Activated CD4-positive, alpha-beta T cell treated with anti-CD3 and anti-CD28 coated beads for 24 hours (primary cell): ENCODE measurements around the gene SRSF12.
"Not testable (repeated sequence)": the region's sequence is repeated elsewhere in the genome, so short reads cannot be mapped to it uniquely, and the experiment has no call there.

ENCODE experiments used
- DNase-seq, 2 donors: peaks; one replicate each; pipeline ENCODE4 v3.0.0-alpha.2; 2020; ENCODE audit warnings: low read depth in 2 of 2

The SRSF12 gene

DNA sequence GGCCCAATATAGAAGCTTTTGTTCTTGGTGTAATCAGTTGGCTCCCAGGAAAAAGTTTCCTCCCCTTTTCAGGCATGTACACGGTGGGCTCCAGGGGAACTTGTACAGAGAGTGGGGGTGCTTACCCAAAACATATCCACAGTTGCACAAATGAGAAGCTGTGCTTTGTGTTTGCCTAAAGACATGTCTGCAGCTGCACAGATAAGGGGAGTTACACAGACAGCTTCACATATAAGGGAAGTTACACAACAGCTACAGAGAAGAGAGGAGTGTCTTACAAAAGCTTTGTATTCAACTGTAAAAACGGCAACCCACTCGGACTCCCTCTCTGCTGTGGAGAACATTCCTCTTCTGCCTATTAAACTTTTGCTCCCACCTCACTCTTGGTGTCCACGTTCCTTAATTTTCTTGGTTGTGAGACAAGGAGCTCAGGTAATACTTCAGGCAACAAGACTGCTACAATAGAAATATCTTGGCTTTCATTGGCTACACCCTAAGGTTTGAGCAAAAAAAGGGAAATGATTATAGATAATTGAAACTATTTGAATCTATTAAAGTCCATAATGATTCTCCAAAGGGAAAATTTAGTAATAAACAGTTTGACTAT is 44.8 kb downstream of the SRSF12 start:
- DNase-seq: no peak

DNA sequence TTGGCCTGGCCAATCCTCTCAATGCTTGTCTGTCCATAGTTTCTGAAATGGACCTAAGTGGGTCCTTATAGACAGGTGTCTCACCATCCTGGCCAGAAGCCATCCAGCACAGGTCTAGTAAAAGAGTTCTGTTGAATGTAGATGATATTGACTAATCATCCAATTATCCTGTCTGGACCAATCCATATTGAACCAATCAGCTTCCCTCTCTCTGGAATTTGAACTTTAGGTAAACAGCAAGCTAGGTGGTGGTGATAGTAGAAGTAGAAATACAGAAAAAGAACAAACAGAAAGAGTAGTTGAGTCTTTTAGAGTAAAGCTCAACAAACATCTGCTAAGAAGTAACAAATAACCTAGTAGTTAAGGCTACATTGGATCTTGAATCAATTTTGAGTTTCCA is 46.8 kb downstream of the SRSF12 start:
- DNase-seq: no peak

DNA sequence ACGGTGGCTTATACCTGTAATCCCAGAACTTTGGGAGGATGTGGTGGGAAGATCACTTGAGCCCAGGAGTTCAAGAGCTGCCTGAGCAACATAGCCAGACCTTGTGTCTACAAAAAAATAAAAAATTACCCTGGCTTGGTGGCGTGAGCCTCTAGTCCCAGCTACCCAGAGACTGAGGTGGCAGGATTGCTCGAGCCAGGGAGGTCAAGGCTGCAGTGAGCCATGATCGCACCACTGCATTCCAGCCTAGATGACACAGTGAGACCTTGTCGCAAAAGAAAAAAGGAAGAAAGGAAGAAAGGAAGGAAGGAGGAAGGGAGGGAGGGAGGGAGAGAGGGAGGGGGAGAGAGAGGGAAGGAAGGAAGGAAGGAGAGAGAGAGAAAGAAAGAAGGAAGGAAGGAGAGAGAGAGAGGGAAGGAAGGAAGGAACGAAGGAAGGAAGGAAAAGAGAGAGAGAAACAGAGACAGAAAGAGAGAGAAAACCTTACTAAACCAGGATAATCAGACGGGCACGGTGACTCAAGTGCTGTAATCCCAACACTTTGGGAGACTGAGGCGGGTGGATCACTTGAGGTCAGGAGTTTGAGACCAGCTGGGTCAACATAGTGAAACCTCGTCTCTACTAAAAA is 48.2 kb downstream of the SRSF12 start:
- no peak for DNase-seq

DNA sequence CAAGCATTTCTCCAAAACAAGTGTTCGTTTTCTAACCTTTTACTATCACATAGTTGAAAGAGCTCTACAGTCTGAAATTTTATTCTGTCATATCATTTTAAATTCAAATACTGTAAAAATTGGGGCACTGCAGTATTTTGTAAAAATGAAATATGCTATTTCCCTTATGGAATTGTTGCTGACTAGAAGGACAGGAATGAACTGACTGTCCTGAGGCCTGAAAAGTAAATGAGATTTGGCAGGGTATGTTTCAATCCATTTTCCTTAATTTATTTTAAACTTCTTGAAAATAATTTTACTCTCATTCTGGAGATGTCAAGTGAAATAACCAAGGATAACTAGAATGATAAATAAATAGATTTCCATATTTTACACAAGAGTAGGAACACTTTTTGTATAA is 49.2 kb downstream of the SRSF12 start:
- no peak for DNase-seq

DNA sequence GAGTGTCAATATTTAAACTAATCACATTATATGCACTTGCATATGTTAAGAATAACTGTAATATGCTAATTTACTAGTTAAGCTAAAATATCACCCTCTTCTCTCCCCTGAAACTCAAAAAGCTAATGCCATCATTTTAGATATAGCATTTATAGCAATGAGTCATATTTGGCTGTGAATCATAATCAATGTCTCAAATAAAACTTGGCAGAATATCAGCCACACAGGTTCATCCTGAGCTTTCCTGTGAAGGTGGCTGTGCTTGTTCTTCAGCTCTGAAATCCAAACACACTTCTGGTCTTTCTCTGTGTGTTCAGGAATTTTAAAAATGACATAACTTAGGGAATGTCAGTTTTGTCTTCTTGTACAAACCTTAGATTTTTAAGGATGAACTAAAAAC is 50.1 kb downstream of the SRSF12 start:
- no peak for DNase-seq

DNA sequence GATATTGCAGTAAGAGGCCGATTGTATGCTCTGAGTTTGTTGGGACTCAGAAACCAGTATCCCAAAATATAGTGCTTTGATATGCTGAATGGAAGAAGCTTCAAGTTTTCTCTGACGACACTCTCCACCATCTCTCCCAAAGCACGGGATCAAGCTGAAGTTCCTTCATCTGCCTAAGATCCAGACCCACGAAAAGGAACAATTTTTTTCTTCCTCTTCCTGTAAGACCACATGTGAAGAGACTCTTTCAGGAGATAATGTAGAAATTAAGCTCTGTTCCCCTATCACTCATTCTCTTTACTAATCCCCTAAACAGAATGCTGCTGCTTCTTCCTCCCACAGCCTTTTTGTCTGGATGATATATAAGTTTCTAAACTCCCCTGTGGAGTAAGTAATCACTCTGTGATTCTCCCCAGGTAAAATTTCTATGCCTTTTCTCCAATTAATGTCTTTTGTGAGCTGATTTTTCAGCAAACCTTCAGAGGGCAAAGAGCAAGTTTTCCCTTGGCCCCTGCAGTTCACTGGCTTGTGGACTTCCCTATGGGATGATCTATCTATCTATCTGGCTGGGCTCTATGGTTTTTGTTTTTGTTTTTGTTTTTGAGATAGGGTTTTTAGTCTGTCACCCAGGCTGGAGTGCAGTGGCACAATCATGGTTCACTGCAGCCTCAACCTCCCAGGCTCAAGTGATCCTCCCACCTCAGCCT is 50.8 kb downstream of the SRSF12 start:
- no peak for DNase-seq

DNA sequence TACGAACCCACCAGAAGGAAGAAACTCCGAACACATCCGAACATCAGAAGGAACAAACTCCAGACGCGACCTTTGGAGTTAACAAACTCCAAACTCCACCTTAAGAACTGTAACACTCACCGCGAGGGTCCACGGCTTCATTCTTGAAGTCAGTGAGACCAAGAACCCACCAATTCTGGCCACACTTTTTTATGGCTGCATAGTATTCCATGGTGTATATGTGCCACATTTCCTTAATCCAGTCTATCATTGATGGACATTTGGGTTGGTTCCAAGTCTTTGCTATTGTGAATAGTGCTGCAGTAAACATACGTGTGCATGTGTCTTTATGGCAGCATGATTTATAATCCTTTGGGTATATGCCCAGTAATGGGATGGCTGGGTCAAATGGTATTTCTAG is 51.8 kb downstream of the SRSF12 start:
- not testable (repeated sequence) for DNase-seq

DNA sequence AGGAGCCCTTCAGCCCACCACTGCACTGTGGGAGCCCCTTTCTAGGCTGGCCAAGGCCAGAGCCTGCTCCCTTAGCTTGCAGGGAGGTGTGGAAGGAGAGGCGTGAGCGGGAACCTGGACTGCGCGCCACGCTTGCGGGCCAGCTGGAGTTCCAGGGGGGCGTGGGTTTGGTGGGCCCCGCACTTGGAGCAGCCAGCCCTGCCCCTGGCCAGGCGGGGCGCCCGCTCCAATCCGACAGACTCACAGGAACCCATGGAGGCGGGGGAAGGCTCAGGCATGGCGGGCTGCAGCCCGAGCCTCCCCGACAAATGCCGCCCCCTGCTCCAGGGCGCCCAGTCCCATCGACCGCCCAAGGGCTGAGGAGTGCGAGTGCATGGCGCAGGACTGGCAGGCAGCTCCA is 52.9 kb downstream of the SRSF12 start:
- not testable (repeated sequence) for DNase-seq

DNA sequence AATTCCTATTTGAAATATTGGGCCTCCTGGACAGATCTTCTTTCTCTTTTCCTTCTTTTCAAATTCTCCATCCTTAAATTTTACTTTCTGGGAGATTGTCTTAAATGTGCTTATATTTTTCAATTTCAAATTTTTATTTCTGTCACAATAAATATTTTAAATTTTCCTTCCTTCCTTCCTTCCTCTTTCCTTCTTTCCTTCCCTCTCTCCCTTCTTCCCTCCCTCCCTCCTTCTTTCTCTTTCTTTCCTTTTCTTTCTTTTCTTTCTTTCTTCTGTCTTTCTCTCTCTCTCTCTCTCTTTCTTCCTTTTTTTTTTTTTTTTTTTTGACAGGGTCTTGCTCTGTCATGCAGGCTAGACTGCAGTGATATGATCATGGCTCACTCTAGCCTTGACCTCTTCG is 54.0 kb downstream of the SRSF12 start:
- DNase-seq: no peak

DNA sequence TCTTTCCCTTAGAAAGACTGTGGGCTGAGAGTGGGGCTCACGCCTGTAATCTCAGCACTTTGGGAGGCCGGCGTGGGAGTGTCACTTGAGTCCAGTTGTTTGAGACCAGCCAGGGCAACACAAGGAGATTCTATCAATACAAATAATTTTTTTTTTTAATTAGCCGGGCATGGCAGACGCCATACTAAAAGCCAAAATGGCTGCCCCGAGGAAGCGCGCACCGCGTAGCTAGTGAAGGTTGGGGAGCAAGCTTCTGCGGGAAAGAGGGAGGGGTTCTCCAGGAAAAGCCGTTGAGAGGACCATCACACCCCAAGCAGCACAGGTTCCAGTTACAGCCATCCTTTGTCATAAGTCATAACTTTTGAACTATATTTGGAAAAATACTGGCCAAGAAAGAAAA is 58.6 kb downstream of the SRSF12 start:
- no peak for DNase-seq

DNA sequence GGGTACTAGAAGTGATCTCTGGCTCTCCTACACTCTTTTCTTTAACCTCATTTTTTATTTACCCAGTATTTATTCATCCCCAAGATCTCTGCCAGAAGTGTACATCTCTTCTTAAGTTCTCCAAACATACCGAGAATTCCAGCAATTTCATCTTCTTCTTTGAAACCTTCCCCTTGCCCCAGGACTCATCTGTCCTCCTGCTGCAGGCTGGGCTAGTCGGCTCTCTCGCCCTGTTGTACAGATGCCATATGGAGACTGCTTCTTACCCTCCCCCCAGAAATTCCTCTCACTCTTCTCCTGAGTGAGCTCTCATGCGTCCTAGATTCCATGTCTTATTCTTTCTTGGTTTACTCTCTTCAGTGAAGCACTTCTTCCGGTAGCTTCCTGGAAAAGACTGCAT is 59.2 kb downstream of the SRSF12 start:
- no peak for DNase-seq

DNA sequence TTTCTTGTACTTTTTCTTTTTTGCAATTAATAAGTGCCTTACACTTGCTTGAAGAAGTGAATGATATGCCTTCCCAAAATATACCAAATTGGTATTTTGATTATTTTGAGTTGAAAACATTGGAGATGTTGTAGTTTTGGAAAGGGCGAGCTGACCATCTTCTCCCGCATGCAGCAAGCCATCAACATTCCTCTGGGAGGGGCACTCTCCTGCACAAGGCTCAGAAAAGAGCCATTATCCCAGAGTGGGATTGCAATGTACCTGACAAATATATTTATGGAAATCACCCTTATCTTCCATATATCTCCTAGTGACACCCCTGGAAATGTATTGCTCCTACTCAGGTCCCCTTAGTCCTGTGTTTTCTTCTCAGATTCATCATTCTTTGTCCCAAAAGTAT is 60.1 kb downstream of the SRSF12 start:
- no peak for DNase-seq

DNA sequence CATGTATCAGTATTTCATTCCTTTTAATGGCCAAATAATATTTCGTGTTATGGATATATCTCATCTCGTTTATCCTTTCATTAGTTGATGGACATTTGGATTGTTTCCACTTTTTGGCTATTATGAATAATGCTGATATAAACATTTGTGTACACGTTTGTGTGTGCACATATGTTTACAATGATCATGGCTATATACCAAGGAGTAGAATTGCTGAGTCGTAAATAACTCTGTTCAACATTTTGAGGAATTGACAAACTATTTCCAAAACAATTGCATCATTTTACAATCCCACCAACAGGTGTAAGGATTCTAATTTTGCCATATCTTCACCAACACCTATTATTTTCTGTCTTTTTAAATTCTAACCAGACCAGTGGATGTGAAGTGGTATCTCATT is 63.7 kb downstream of the SRSF12 start:
- DNase-seq: no peak

DNA sequence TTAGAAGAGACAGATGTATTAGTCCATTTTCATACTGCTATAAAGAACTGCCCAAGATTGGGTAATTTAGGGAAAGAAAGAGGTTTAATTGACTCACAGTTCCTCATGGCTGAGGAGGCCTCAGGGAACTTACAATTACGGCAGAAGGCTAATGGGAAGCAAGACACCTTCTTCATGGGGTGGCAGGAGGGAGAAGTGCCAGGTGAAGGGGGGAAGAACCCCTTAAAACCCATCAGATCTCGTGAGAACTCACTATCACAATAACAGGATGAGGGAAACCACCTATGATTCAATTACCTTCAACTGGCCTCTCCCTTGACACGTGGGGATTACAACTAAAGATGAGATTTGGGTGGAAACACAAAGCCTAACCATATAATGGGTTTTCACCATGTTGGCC is 66.2 kb downstream of the SRSF12 start:
- no peak for DNase-seq

DNA sequence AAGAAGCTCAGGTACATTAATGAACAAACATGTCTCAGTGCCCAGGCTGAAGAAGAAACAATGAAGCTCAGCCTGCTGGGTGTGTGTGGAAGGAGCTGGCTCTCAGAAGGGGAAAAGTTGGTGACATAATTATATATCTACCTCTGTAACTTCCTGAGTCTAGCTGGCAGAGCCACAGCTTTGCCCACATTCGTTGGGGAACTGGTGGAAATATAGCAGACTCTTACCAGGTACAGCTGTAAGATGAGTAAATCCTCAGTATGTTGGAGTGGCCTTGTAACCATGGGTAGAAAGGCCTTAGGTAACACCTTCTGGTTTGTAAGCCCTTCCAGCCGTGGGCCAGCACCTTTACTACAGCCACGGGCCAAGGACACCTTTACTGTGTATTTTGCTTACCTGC is 67.2 kb downstream of the SRSF12 start:
- DNase-seq: no peak

DNA sequence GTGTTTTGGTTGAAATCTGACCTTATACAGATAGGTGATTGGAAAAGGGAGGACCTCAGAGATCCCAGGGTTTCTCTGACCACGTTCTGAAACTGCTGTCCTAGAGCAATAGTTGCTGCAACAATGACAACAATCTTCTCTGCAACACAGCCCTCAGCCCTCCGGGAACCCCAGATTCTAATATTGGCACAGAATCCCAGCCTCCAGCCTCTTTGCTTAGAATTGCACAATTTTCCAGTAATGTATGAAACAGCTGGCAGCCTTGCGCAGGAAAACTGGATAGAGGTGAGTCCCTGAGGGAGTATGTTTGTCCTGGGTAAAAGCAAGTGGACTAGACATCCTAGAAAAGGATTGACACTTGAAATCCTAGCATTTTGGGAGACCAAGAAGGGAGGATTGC is 67.7 kb downstream of the SRSF12 start:
- no peak for DNase-seq

DNA sequence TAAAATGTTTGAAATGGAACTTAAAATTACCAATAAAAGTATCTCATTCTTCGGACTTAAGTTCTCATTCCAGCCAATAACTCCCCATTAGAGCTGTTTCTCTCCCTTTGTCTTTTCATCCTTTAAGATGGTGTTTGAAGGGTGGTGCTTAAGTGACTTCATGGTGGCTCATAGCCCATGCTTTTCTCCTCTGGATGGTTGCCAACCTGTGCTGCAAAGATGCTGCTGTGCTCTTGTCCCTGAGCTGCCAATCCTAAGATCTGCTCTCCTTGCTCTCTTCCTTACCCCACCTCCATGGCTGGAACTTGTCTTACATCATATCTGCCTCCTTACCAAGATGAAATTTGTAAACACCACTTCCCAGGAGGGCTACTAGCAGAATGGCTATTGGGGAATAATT is 68.9 kb downstream of the SRSF12 start:
- no peak for DNase-seq

DNA sequence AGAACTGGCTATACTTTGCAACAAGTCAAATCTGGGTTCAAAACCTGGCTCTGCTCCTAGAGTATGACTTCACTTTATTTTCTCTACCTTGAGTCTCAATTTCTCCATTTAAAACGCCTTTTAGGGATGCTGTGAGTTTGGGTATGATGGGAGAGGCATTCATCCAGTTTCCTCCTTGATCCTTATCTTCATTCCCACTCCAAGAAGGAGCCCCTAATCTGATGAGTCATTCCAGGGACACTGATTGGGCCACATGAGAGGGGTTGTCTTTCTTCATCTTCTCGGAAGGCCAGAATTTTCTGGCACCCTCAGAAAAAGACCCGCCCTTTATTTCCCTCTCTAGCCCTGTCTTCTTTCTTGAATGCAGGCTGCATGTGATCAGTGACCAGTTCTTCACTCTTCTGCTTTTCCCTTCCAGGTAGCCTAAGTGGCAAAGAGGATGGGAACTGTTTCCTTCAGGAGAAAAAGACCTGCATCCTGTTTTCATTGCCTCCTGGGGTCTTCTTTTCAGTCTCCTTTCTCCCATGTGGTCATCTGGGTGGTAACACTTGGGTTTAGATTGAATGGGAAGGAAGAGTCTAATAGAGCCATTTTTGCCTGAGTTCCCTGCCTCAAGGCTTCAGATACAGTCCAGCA is 69.5 kb downstream of the SRSF12 start:
- no peak for DNase-seq

DNA sequence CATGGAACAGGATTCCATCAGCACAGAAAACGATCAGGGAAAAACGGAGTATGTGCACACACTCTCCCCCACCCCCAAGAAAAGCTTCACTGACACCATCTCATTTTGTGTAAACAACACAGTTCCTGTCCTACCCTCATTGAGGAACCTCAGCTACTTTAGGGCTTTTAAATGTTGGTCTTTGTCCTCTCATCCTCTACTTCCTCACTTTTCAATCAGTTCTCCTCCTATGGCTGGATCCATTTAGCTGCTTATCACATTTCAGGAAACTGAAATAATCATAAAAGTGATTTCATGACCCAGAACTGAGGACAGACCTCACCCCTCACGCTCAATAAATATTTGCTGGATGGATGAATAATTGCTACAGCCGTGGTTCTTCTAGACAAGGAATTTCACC is 70.4 kb downstream of the SRSF12 start:
- no peak for DNase-seq
